GM18507 (cell line): ENCODE measurements around the gene CIDEA.
A peak's percentile ranks its signal among the peaks of the same experiment; 100 is the strongest.

Experiments used
- DNase-seq: peaks from one replicate; pipeline ENCODE4 v3.0.0; 2011; ENCODE audit warnings: low read depth; ENCODE audit not compliant: insufficient read length; ENCODE audit errors: extremely low spot score
- FAIRE-seq: peaks from 2 replicates; lab custom pipeline; 2011; peaks lifted over from hg19 to GRCh38; lab: Jason Lieb, UNC

The CIDEA gene

DNA sequence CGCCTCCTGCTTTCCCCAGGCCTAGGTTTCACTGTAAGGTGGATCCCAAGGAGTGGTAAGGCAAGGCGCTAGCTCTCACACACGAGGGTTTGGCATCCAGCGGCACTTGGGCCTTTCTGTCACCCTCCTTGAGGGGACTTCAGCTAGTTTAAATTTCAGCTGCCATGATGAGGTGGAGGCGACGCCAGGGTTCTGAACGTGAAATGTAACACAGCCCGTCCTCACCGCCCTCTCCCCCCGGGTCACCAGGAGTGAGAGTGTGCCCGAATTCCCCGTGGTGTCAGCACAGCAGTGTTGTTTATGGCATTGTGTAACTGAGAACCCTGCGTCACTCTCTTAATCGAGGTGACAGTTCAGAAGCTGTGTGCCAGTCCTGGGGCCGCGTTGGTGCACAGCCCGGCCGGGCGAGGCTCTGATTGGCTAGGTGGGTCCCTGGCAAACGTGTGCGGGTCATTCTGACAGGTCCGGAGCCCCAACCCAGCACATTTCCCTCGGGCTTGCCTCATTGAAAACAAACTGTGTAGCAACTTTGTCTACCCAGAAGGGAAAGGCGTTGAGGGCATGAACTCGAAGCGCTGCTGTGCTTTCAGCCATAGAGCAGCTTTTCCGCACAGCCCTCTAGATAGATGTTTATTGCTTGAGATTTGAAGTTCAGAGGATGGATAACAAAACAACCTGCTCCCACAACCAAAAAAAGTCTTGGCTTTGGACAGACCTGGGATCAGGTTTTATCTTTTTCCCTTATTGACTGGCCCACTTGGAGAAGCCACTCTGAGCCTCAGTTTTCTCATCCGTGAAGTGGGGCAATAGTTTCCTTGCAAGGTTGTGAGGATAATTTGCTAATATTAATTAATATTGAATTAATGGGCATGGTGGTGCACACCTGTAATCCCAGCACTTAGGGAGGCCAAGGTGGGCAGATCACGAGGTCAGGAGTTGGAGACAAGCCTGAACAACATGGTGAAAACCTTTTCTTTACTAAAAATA, 4.9 kb downstream of the CIDEA start:
- no peak for FAIRE-seq
- no peak for DNase-seq

DNA sequence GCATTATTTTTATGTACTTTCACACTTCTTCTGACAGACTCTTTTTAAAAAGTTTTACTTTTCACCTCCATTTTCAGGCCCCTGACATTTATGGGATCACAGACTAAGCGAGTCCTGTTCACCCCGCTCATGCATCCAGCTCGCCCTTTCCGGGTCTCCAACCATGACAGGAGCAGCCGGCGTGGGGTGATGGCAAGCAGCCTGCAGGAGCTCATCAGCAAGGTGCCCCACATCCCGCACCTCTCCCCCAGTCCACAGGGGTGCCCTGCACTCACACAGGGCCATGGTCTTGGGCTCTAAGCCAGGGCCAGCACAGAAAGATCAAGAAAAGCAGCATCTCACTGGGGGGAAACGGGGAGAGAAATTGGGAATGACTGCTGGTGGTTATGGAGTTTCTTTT, 8.6 kb downstream of the CIDEA start:
- FAIRE-seq (no peak), DNase-seq (no peak)

DNA sequence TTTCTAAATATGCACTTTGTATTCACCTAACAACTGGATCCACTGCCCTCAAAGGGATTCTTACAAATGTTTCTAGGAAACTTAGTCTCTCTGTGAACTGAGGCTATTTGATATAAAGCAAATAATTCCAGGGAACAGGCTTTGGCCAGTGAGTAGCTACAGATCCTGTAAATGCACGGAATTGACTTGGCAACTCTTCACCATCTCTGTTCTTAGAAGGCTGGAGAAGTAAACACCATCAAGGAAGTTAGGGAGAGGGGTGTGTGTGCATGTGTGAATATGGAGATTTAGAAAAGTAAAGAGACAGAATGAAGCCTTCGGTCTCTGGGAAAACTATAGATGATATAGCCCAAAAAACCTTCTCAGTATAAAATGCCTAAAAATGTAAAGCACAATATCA, 10.7 kb downstream of the CIDEA start:
- DNase-seq (no peak), FAIRE-seq (no peak)

DNA sequence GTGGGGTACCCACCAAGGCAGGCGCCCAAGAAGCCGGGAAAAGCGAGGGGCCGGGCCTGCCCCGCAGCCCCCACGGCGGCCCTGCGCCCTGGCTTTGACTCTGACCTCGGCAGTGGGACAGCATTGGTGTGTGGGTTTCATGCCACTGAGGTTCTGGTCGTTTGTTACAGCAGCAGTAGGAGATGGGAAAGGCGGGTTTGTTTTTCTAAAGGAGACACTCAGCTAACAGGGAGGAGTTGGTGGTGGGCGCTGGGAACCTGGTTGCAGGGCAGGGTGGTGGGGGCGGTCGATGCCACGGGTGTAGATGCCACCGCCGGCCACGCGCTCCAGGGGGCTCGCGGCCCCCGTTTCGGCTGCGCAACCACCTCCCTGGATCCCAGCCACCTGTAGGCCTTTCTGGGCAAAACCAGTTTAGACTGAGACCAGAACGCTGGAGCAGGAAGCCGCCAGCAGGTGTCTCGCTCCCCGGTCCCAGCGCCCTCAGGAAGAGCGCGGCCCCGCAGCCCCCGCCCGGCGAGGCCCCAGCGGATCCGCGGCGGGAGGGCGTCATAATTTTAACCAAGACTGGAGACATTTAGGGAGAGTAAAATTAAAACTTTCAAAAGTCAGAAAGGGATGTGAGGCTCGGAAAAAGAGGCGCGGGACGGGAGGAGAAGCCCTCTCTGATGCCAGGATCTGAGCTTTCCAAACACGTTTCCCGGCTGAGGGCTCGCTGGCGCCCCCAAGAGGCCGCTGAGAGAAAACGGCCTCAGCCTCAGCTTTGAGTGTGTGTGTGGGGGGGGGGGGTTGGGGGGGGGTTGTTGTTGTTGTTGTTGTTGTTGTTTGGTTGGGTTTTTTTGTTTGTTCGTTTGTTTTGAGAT, 17.4 kb downstream of the CIDEA start:
- DNase-seq = peak; percentile 42
- peak; percentile 62 for FAIRE-seq

DNA sequence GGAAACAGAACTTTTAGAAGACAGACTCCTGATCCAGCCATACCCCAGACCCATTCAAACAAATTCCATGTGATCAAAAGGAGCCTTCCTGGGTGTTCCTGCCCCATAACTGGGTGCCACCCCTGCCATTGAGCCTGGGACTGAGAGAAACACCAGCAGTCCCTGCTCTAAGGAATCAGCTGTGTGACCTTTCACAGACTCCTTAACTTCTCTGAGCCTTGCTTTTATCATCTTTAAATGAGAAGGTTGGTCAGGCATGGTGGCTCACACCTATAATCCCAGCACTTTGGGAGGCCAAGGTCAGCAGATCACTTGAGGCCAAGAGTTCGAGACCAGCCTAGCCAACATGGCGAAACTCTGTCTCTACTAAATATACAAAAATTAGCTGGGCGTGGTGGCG, 20.6 kb downstream of the CIDEA start:
- FAIRE-seq (no peak), DNase-seq (no peak)

DNA sequence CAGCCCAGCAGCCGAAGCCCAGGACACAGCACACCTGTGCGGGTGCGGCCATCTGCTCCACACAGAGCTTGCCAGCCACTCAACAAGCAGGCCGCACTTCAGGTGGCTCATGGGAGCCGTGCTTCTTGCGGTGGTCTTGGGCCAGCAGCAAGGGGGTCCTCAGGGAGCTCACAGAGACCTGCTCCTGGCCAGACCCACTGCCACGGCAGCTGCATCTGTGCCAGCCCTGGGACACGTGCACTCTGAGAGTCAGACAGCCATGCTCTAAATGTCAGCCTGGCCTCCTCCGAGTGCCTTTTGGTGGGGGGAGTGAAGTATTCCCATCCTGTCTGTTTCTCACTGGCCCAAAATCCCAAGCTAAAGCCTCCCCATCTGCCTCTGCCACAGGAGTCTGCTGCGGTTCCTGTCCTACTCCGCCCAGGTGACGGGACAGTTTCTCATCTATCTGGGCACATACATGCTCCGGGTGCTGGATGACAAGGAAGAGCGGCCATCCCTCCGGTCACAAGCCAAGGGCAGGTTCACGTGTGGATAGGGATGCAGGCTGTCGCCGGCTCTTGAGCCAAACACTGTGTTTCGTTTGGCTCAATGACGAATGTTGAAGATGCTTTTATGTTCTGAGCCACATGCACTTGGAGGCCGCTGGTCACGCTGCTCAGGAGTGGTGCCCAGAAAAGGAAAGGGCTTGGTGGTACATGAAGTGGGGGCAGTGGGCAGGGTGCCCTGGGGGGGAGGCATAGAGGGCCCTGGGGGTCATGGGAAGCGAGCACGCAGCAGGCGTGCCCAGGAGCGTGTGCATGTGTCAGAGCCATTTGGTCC, 22.8 kb downstream of the CIDEA start:
- DNase-seq (no peak), FAIRE-seq (no peak)

DNA sequence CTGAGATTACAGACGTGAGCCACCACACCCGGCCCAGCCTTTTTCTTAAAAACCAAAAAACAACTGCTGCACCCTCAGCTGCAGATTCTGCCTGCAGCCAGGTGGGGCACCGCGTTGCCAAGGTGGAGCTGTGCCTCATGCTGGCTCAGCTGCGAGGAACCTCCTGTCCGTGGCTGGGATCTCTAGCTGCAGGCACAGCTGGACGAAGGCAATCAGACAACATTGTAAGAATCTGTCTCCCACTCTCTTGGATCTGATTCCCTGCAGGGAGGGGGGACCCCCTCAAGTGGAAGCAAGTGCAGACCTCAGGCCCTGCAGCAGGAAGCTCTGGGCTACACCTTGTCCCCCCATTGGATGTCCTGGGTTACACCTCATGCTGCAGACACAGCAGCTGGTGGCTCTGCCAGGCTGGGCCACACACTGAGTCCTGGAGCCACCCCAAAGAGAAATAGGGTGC, 24.1 kb downstream of the CIDEA start:
- FAIRE-seq (no peak), DNase-seq (no peak)

DNA sequence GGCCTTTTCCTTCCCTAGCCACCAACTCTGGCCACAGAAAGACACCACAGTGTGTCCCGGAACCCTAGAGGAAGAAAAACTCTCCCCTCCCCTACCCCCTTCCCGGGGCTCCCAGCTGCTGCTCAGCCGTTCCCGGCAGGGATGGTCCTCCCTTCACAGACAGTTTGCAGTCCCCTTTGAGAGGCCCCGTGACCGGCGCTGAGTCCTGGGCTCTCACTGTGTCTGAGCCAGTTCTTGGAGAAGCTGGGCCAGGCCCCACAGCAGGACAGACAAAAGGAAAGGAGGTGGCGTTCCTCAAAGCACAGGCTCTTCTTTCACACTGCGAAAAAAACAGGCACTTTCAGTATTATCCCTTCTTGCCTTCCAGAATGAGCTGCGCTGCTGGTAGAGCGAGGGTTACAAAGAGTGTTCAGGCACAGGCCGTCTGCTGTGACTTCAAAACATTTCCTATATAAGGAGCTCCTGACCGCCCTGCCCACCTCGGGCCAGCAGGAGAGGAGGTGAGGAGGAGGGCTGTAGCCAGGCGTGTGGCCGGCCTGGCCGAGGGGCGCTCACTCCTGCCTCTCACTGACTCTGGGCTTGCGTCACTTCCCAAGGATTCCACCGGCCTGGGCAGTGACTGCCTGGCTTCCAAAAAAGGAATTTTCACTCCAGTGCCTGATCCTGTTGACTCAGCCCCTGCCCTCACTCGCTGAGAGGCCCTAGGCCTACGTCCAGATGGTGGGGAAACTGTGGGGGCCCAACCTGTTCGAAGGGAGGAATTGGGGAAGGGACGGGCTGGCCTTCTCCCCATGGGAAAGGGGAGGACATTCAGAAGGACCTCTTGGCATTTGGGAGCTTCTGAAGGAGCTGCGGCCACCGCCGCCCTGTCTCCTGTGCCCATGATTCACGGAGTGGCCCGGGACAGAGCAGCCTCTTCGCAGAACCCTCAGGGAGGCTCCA, 24.9 kb downstream of the CIDEA start:
- no peak for FAIRE-seq

DNA sequence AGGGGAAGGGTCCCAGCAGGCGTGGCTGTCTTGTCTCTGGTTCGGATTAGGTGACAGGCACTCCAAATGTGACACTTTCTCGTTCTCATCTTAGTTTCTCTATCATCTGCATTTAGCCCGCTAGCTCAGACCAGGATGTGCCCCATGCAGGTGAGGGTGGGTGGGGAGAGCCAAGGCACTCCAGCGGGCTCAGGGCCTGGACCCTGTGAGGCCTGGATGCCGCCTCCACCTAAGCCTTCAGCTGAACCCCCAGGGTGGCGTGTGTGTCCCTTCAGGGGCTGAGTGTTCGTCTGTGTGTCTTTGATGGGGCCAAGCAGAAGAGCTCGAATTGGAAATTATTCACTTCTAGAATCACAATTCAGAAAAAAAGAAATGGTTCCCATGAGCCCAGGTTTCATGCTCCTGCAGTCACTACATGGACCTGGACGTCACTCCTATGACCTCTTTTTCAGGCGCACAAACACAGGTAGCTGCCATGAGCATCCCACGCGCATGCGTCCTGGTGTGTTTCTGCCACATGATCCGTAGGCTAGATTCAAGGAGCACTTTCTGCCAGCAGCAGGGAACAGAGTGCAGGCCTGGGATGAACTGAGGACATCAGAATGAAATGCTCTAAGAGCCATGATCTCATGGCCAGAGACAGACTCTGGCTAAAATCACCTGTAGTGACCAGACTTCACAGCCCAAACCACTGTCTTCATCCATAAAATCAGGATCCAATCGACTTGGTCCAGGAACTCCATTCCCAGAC, 25.8 kb downstream of the CIDEA start:
- no peak for DNase-seq
- no peak for FAIRE-seq

More for the DNA sequence above, 24.9 kb downstream of the CIDEA start:
- no peak for DNase-seq

DNA sequence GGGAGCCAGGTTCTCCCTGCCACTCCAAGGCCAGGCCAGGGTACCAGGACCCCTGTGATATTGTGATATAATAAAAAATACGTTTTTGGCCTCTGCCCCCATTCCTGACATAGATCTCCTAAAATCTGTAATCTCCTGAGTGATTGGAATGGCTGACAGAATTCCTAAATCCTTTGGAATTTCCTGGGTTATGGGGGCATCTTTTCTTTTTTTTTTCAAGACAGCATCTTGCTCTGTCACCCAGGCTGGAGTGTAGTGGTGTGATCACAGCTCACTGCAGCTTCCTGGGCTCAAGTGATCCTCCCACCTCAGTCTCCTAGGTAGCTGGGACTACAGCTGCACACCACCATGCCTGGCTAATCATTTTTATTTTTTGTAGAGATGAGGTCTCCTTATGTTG, 27.7 kb downstream of the CIDEA start:
- DNase-seq = no peak
- no peak for FAIRE-seq

DNA sequence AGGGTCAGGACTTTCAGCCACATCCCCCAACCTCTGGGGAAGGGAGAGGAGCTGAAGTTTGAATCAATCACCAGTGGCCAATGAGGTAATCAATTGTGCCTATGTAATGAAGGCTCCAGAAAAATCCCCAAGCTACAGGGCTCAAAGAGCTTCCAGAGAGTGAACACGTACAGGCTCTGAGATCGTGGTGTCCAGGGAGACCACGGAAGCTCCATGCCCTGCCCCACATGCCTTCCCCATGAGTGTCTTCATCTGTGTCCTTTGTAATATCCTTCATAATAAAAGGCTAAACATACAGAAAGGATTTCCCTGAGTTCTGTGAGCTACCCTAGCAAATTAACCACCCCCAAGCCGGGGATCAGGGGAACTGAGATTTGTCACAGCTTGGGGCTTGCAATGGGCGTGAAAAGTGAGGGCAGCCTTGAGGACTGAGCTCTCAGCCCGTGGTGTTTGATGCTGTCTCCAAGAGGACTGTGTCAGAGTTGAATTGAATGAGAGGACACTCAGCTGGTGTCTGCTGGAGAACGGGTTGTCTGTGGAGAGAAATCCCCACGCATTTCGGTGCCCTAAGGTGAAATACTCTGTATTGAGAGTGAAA, 28.4 kb downstream of the CIDEA start:
- no peak for DNase-seq
- FAIRE-seq = no peak

DNA sequence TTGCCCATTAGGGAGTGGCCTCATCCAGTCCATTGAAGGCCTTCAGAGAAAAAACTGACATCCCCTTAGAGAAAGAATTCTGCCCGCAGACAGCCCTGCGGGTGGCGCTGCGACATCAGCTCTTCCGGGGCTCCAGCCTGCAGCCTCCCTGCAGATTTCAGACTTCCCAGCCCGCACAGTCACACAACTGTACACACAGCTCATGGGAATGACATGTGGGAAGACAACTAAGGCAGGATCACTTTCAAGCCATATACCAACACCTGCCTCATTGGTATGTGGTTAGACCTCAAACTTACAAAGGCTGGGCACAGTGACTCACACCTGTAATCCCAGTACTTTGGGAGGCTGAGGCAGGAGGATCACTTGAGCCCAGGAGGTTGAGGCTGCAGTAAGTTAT, 29.1 kb downstream of the CIDEA start:
- FAIRE-seq (no peak), DNase-seq (no peak)

DNA sequence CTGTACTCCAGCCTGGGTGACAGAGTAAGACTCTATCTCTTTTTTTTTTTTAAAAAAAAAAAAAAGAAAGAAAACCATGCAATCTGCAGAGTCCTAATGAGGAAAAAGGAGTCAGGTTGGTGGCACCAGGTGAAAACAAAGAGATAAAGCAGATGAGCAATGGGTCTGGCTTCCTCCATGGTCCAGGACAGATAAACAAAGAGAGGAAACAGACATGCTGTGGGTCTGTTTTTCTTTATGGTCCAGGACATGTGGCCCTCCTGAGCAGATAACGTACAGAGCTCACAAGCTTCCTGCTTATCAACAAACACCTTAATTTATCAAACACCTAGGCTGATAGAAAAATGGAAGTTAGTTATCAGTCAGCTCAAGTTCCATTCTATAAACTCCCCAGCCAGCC, 29.5 kb downstream of the CIDEA start:
- no peak for DNase-seq
- FAIRE-seq = no peak

DNA sequence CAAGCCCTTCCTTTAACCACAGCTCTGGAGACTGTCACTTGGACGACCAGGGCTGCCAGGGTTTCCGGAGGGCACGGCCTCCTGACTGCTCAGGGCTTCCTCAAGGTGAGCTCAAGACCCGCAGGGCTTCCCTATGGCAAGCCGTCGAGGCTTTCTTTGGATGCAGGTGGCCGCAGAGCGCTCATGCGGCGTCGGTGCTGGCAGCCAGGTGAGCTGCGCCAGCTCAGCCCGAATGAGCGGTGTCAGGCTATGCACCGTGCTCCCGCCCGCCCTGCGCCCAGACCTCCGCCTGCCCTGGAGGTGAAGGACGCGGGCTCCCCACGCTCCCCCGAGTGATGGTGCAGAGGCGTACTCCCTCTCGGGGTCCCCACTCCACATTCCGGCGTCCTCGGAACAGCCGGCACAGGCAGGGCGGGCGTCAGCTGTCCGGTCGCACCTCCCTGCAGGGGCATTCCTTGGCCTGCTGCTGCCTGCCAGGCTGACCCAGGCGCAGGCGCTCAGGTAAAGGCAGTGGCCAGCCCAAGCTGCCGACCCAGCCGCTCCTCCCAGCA, 33.0 kb downstream of the CIDEA start:
- DNase-seq (no peak), FAIRE-seq (no peak)

DNA sequence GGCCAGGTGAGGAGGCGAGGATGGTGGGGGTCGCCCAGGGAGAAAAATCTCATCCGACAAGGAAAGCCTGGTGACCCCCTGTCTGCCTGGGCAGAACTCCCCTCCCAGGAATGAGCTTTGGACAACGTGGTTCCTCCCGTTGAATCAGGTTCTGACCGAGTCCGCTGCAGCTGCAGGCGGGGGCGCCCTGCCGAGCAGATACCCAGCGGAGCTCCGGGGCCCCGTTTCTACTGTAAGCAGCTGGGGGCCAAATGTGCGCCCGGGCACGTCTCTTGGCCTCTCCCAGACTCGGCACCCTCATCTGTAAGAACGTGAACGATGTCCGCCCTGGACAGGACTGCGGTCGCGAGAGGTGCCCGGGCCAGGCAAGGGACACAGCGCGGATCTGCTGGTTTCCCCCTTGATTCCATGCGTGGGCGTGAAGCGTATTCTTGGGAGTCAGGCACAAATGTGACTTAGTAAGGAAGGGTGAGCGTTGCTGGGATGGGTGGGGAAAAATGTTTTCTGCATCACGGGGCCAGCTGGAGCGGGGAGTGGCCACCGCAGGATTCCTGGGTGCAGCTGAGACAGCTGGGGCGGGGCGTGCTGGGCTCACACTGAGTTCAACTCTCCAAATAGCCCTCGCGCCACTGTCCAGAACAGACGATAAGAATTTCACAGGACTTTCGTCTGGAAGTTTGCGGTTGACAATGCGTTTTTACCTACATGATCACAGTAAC, 33.7 kb downstream of the CIDEA start:
- no peak for FAIRE-seq
- DNase-seq = no peak

DNA sequence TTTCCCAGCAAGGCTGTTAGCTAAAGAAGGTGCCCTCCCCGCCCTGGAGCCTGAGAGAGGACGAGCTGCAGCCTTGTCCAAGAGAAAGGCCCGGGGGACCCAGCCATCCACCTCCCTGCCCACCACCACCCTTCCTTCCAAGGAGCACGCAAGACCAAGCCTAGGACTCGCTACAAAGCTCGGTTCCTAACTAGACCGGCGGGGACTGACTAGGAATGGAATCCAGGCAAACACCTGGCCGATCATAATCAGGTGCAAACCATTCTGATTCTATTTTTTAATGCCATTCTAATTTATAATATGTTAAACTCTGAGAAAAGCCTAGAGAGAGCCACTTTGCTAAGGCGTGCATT, 34.2 kb downstream of the CIDEA start:
- no peak for FAIRE-seq
- DNase-seq = no peak

DNA sequence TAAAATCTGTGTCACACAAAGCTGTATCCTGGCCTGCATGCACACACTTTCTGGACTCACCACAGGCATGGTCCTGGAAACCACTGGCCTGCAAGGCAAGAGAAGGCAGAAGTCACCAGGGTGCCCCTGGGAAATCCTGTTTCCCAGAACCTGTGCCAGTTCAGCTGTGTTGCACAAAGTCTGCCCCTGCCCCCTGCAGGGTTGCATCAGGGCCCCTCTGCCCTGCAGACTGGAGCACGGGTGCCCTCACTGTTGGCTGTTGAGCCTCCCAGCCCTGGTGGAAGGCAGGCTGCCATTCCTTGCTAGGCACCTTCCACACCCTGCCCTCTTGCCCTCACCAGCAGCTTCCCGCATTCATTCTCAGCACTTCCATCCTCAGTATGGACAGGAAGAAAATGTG, 35.9 kb downstream of the CIDEA start:
- no peak for FAIRE-seq
- no peak for DNase-seq
